H9 (cell line): Measurements from ENCODE around the gene CCDC172. TPM values are rescaled to one million over a fixed set of nuclear protein-coding genes. Genes with fewer than 3 reads are reported as not detected.

Source experiments
- DNase-seq: peaks from one replicate; pipeline ENCODE4 v3.0.0-alpha.2; 2017
- H2AFZ ChIP-seq: one replicate; pipeline ENCODE4 v1.6.1; 2013; ENCODE audit warnings: mild to moderate bottlenecking, low read length, control low read depth, moderate library complexity
- H2AK5ac ChIP-seq: 2 replicates; pipeline ENCODE4 v1.6.1; 2013; ENCODE audit warnings: low read length, control low read depth, mixed read lengths; ENCODE audit not compliant: insufficient read length
- H2BK120ac ChIP-seq: one replicate; pipeline ENCODE4 v1.6.1; 2013; ENCODE audit warnings: low read depth, mild to moderate bottlenecking, low read length, control low read depth, inconsistent platforms; ENCODE audit not compliant: poor library complexity, severe bottlenecking
- H2BK12ac ChIP-seq: 2 replicates; pipeline ENCODE4 v1.6.1; 2013; ENCODE audit warnings: low read length, control low read depth, mixed read lengths, low read depth; ENCODE audit not compliant: insufficient read length
- H2BK15ac ChIP-seq: 2 replicates; pipeline ENCODE4 v1.6.1; 2013; ENCODE audit warnings: low read depth, low read length, control low read depth
- H2BK20ac ChIP-seq: one replicate; pipeline ENCODE4 v1.6.1; 2013; ENCODE audit warnings: low read depth, mild to moderate bottlenecking, low read length, control low read depth, inconsistent platforms; ENCODE audit not compliant: poor library complexity, severe bottlenecking
- H2BK5ac ChIP-seq: 2 replicates; pipeline ENCODE4 v1.6.1; 2013; ENCODE audit warnings: low read length, control low read depth, mixed read lengths; ENCODE audit not compliant: insufficient read length
- H3K14ac ChIP-seq: 2 replicates; pipeline ENCODE4 v1.6.1; 2013; ENCODE audit warnings: low read length, control low read depth; ENCODE audit not compliant: insufficient read depth
- H3K18ac ChIP-seq: 2 replicates; pipeline ENCODE4 v1.6.1; 2013; ENCODE audit warnings: low read depth, mild to moderate bottlenecking, mixed read lengths, low read length, control low read depth; ENCODE audit not compliant: insufficient read length
- H3K23ac ChIP-seq: 2 replicates; pipeline ENCODE4 v1.6.1; 2013; ENCODE audit warnings: low read length, control low read depth, mixed read lengths, low read depth; ENCODE audit not compliant: insufficient read length
- H3K23me2 ChIP-seq: 2 replicates; pipeline ENCODE4 v1.6.1; 2013; ENCODE audit warnings: low read depth, mild to moderate bottlenecking, mixed read lengths, low read length, control low read depth; ENCODE audit not compliant: insufficient read length, poor library complexity, severe bottlenecking
- H3K27ac ChIP-seq: 2 replicates; pipeline ENCODE4 v1.5.1; 2013; ENCODE audit warnings: low read length, control low read depth, mixed read lengths, low read depth; ENCODE audit not compliant: insufficient read length
- H3K27me3 ChIP-seq: 2 replicates; pipeline ENCODE4 v1.6.1; 2013; ENCODE audit warnings: low read length, control low read depth, inconsistent platforms; ENCODE audit not compliant: insufficient read depth
- H3K4ac ChIP-seq: 2 replicates; pipeline ENCODE4 v1.6.1; 2013; ENCODE audit warnings: low read depth, mild to moderate bottlenecking, control low read depth, inconsistent platforms, low read length, moderate library complexity
- H3K4me1 ChIP-seq: 2 replicates; pipeline ENCODE4 v1.6.1; 2013; ENCODE audit warnings: low read length, control low read depth, inconsistent platforms; ENCODE audit not compliant: insufficient read depth
- H3K4me2 ChIP-seq: 2 replicates; pipeline ENCODE4 v1.6.1; 2013; ENCODE audit warnings: low read length, control low read depth, mixed read lengths; ENCODE audit not compliant: insufficient read length, insufficient read depth
- H3K56ac ChIP-seq: 2 replicates; pipeline ENCODE4 v1.6.1; 2013; ENCODE audit warnings: low read depth, mild to moderate bottlenecking, mixed read lengths, low read length, control low read depth; ENCODE audit not compliant: insufficient read length
- H3K79me1 ChIP-seq: 2 replicates; pipeline ENCODE4 v1.6.1; 2013; ENCODE audit warnings: low read depth, mild to moderate bottlenecking, moderate library complexity, low read length, control low read depth, inconsistent platforms; ENCODE audit not compliant: insufficient read depth, poor library complexity, severe bottlenecking
- H3K79me2 ChIP-seq: 2 replicates; pipeline ENCODE4 v1.6.1; 2013; ENCODE audit warnings: low read length, control low read depth, inconsistent platforms; ENCODE audit not compliant: insufficient read depth
- H3K9ac ChIP-seq: 2 replicates; pipeline ENCODE4 v1.6.1; 2013; ENCODE audit warnings: low read length, control low read depth, mixed read lengths; ENCODE audit not compliant: insufficient read length; ENCODE audit errors: extremely low read depth
- H3K9me3 ChIP-seq: one replicate; pipeline ENCODE4 v1.6.1; 2013; ENCODE audit warnings: low read depth, low read length, inconsistent platforms; ENCODE audit not compliant: control insufficient read depth
- H3T11ph ChIP-seq: one replicate; pipeline ENCODE4 v1.6.1; 2013; ENCODE audit warnings: mild to moderate bottlenecking, low read length, control low read depth, inconsistent platforms
- H4K20me1 ChIP-seq: one replicate; pipeline ENCODE4 v1.6.1; 2013; ENCODE audit not compliant: control insufficient read depth, insufficient read length, insufficient read depth
- H4K5ac ChIP-seq: 2 replicates; pipeline ENCODE4 v1.6.1; 2013; ENCODE audit warnings: low read depth, mild to moderate bottlenecking, mixed read lengths, low read length, control low read depth; ENCODE audit not compliant: insufficient read length
- H4K8ac ChIP-seq: replicated peaks from 2 replicates; pipeline ENCODE4 v1.6.1; 2013; ENCODE audit warnings: low read length, control low read depth, mixed read lengths, low read depth; ENCODE audit not compliant: insufficient read length
- H4K91ac ChIP-seq: 2 replicates; pipeline ENCODE4 v1.6.1; 2013; ENCODE audit warnings: low read depth, mild to moderate bottlenecking, moderate library complexity, mixed read lengths, low read length, control low read depth; ENCODE audit not compliant: insufficient read length
- H3K27ac Mint-ChIP-seq, 3 experiments: 2 replicates in 2 of 3; 3 replicates in 1 of 3; pipeline ENCODE4 v1.8.0; 2020 to 2021; ENCODE audit warnings: mixed read lengths in 3 of 3, mild to moderate bottlenecking in 1 of 3, moderate library complexity in 1 of 3
- H3K27me3 Mint-ChIP-seq: 2 replicates; pipeline ENCODE4 v1.8.0; 2021; ENCODE audit warnings: low read depth, mild to moderate bottlenecking, moderate library complexity, mixed read lengths
- H3K36me3 Mint-ChIP-seq, 3 experiments: 2 replicates in 2 of 3; 3 replicates in 1 of 3; pipeline ENCODE4 v1.8.0; 2020 to 2021; ENCODE audit warnings: low read depth in 3 of 3, mixed read lengths in 3 of 3; ENCODE audit not compliant: insufficient read depth in 1 of 3
- H3K4me1 Mint-ChIP-seq, 2 experiments: 2 replicates each; pipeline ENCODE4 v1.8.0; 2020; ENCODE audit warnings: mixed read lengths in 2 of 2
- H3K4me3 Mint-ChIP-seq, 2 experiments: 2 replicates in 1 of 2; 3 replicates in 1 of 2; pipeline ENCODE4 v1.8.0; 2020 to 2021; ENCODE audit warnings: mild to moderate bottlenecking in 2 of 2, mixed read lengths in 2 of 2, moderate library complexity in 1 of 2
- H3K9me3 Mint-ChIP-seq, 2 experiments: 2 replicates in 1 of 2; 3 replicates in 1 of 2; pipeline ENCODE4 v1.8.0; 2020; ENCODE audit warnings: mild to moderate bottlenecking in 2 of 2, mixed read lengths in 2 of 2, moderate library complexity in 1 of 2
- WGBS: extraction: QIAGEN DNeasy Blood & Tissue Kit; methylation state at CpG from one replicate; pipeline ENCODE4 v1.1.7; 2013; ENCODE audit warnings: missing lambda C conversion rate, low lambda C conversion rate, mixed read lengths; ENCODE audit not compliant: insufficient read length; ENCODE audit errors: extremely low coverage; 5-methylcytosine and 5-hydroxymethylcytosine counted together
- total RNA-seq: library from RNA; stranded (reverse); gene quantifications from 2 replicates; pipeline ENCODE4 v1.2.1, GENCODE V29; 2021
- TF ChIP-seq, protein P1 (sequence below): fragments of 200-600 bp; sonication (generic); conservative IDR thresholded peaks from 3 replicates; pipeline ENCODE4 v1.8.0; 2021; ENCODE audit warnings: antibody characterized with exemption, mild to moderate bottlenecking

Gene CCDC172
- total RNA-seq, 1 experiment from 2014 or later: 1.3 TPM

- Histone ChIP-seq H2BK5ac (no peak overlapping the region), H4K91ac (no peak overlapping the region), H2BK20ac (no peak overlapping the region), H3K4me2 (no peak overlapping the region), H2AFZ (no peak overlapping the region), H3K27ac (no peak overlapping the region), H3T11ph (no peak overlapping the region), H2AK5ac (no peak overlapping the region), H3K9me3 (no peaks in the 10 kb centered on the region), H3K56ac (no peak overlapping the region), H3K27me3 (no peaks in the 10 kb centered on the region), H4K5ac (no peak overlapping the region), H3K23me2 (no peaks in the 10 kb centered on the region), H4K8ac (no peak overlapping the region), H3K9ac (no peak overlapping the region), H3K4me1 (no peaks in the 10 kb centered on the region), H3K18ac (no peak overlapping the region), H3K4ac (no peak overlapping the region), H2BK120ac (no peak overlapping the region), H2BK15ac (no peak overlapping the region), H3K23ac (no peak overlapping the region), H3K79me1 (no peaks in the 10 kb centered on the region), H2BK12ac (no peak overlapping the region), H4K20me1 (no peaks in the 10 kb centered on the region), H3K79me2 (no peaks in the 10 kb centered on the region), H3K14ac (no peak overlapping the region)
- TF ChIP-seq, protein P1, sequence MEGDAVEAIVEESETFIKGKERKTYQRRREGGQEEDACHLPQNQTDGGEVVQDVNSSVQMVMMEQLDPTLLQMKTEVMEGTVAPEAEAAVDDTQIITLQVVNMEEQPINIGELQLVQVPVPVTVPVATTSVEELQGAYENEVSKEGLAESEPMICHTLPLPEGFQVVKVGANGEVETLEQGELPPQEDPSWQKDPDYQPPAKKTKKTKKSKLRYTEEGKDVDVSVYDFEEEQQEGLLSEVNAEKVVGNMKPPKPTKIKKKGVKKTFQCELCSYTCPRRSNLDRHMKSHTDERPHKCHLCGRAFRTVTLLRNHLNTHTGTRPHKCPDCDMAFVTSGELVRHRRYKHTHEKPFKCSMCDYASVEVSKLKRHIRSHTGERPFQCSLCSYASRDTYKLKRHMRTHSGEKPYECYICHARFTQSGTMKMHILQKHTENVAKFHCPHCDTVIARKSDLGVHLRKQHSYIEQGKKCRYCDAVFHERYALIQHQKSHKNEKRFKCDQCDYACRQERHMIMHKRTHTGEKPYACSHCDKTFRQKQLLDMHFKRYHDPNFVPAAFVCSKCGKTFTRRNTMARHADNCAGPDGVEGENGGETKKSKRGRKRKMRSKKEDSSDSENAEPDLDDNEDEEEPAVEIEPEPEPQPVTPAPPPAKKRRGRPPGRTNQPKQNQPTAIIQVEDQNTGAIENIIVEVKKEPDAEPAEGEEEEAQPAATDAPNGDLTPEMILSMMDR: no peak
- Mint-ChIP-seq H3K36me3 (no peaks in the 10 kb centered on the region), H3K4me1 (peaks cover 2 to 3% of the 10 kb centered on the region in 2 experiments; a peak in 3 of 4 replicates), H3K9me3 (no peaks in the 10 kb centered on the region), H3K4me3 (no peak overlapping the region), H3K27me3 (no peaks in the 10 kb centered on the region), H3K27ac (no peak overlapping the region)
- no peak for DNase-seq
- no CpG with 5 or more reads among the region's 2 CpGs for WGBS
These were observed 12.6 kb downstream of the CCDC172 start for GRCh38 chr10:116336866-116337265.
